ENCODE results near the gene TOM1L2.

TOM1L2 gene

DNA sequence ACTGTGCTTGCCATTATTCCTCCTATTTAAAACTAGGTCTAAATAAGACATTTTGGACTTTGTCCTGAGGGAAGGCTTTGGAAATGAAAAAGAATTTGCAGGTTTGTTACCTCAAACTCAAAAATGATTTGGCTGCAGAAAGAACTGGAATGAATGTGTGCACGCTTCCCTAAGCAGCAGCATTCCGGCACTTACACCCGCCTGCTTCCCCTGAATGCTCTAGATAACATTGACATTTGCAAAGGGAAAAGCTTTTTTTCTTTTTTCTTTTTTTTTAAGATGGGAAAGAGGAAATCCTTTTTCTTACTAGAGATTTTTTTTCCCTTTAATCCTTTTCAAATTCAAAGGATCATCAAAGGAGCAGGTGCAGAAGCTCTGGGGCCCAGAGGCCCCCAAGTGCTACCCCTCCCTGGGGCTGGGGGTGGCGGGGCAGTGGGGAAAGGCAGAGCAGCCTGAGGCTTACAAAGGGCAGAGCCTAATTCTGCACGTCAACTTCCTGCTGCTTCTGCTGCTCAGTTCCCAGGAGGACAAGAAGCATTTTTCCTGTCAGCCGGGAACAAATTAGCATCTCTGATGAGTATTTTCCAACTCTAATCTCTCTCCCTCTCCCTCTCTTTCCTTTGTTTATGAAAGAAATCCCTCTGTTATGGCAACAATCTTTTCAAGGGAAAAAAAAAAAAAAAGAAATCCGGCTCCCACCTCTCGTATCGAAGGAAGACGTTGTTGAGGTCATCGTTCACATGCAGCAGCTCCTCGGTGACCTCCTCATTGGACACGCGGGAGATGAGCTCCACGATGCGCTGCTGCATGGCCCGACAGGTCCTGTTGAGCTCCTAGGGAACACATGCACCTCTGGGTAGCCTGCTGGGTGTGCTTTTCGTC is 103.3 kb downstream of the TOM1L2 start:
- no peak for DNase-seq

DNA sequence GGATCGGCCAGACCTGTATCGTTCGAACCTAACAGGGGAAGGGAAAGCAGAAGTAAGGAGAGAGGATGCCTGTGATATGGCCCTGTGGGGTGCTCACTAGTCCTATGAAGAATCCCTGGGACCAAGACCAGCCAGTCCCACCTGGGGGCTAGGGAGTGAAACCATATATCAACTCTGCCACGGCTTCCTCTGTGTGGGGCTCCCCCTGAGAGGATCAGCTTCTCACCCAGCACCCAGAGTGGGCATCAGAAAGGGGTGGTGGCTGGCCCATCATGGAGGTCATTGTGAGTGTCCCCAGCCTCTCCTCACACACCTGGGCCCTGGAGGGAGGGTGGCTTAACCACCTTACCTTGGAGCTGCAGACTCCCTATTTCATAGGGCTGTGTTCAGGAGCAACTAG is 105.3 kb downstream of the TOM1L2 start:
- DNase-seq, result no peak

DNA sequence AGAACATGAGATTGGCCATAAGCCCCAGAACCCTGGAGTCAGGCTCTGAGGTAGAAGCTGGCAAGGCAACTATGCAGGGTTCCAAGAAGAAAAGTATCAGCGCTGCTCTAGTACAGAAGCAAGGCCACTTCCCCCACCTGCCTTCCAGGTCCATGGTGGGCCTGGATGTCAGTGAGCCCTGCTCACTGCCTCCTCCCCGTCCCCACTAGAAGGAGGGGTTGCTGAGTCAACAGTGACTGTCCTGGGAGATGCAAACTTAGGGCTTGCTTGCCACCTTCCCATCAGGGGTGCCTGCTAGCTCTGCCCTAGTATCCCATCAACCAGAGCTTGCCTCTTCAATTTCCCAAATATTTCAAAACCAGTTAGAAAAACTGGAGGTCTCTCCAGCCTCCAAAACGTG is 105.8 kb downstream of the TOM1L2 start:
- DNase-seq, result no peak

- DNase-seq, result no peak
Measured at GRCh38 chr17:17865035-17865434, 107.2 kb downstream of the TOM1L2 start.

DNA sequence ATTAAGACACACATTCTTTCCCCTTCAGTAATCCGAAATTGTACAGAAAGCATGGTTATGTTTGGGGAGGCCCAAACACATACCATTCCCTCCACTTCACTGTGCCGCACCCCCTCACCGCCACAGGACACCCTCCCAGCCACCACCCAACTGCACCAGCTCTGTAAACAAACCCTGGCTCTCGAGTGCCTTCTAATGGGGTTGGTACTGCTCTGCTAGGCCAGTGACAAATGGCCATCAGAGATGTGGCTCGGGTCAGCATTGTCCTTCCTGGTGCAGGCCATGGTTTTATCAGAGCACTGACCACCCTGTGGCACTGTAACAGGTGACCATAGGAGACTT is 111.5 kb downstream of the TOM1L2 start:
- no peak for DNase-seq

- DNase-seq, result peak; percentile 62
Measured at GRCh38 chr17:17859909-17860765, 112.1 kb downstream of the TOM1L2 start.

DNA sequence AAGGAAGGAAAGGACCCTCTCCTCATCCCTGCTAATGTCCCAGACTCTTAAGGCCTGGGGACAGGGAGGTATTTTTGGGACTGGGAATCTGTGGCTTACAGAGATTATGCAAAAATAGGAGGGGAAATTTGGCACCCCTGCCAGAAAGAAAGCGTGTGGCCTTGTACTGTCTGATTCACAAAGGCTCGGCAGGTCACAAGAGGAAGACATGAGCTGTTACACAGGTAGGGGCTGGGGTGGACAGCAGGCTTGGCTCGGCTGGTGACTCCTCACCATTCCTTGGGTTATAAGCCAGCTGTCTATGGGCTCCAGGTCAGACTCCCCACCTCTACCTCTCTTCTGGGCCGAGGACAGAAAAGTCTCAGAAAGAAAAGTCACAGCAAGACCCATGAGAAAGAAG is 114.7 kb downstream of the TOM1L2 start:
- no peak for DNase-seq

DNA sequence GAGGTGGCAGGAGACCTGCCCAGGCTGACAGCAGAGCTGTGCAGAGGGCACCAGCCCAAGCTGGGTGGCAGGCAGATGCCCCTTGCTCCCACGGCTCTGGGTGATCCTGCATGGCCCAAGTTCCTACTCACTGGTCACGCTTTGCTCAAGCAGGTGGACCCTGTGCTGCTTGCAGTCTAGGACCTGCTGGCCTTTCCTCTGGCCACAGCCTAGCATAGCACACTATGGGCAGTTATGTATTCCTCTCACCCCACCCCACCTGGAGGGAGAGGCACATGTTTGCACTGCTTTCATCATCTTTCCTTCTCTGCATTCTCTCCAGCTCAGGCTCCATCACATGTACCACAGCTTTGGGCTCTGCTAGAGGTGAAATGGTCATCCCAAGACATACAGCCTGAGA is 115.8 kb downstream of the TOM1L2 start:
- no peak for DNase-seq

- no peak for DNase-seq
Measured at GRCh38 chr17:17855976-17856375, 116.2 kb downstream of the TOM1L2 start.

- DNase-seq, result no peak
Measured at GRCh38 chr17:17853811-17854447, 118.3 kb downstream of the TOM1L2 start.

DNA sequence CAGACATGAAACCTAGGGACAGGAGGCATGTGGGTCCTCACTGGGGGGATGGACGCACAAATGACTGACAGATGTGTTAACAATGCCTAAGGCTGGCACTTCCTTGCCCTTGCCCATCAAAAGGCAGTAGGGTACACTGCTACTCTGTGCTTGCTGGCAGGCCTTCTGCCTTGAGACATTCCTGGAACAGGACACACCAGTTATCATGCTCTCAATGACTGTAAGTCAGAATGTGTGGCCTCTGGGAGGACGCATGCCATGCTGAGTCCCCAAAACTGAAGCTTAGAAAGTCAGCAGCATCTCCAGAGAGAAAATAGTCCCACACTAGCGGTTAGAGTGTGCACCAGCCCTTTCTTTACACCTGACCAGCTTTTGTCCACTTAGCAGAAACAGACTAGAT is 119.3 kb downstream of the TOM1L2 start:
- no peak for DNase-seq

DNA sequence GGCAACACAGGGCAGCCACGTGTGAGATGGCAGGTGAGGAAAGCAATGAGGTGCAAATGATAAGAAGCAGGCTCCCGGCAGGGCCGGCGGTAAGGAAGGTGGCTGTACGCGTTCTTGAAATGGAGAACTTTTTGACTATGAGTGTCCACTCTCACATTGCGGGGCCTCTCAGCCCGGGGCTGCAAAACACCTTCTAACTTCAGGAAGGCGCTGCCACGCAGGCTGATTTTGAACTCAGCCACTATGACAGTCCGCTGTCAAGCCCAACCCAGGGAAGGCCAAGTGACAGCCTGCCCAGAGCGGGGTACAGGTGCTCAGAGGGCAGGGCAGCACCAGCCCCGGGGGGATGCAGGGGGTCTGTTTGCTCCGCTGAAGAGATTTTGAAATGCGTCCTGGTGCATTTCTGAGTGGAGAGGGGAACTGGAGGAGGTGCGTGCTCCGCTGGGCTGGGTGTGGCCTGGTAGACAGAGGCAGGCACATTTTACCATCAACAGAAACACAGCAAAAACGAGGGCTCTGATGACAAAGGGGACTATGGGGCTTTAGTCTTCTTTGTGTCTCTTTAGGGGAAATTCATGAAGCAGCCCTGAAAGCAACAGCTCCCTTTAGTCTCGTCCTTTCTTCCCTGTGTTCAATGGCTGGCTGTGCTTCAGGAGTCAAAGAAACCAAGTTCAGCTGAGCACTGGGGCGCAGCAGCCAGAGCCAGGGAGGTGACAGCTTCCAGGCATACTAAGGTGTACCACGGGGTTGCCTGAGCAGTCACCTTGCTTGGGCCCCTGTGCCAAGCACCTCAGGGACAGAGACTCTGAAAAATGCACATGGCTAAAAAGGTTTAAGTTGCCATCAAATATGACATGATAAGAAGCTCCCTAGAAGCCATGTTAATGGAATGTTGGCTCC is 120.8 kb downstream of the TOM1L2 start:
- no peak for DNase-seq

DNA sequence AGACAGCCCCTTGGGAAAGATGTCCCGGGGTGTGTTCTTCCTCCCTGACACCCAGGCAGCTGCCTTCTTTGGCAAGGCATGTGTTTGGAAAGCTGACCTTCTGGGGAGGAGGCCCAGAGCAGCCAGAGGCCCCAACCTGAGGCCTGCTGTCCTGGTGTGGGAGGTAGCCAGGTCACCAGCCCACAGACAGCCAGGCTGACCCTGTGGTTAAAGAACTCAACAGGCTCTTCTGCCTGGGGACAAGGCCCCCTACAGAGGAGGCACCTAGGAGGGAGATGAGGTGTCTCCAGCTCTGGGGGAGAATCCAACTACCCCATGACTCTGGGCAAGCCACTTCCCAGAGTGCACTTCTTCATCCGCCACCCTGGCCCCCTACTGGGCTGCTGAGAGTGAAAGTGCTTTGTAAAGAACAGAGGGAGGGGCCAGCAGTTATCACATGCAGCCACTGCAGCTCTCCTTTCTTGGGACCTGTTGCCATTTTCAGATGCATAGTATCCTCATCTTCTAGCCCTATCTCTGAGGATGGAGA is 122.3 kb downstream of the TOM1L2 start:
- peak; percentile 50 for DNase-seq

DNA sequence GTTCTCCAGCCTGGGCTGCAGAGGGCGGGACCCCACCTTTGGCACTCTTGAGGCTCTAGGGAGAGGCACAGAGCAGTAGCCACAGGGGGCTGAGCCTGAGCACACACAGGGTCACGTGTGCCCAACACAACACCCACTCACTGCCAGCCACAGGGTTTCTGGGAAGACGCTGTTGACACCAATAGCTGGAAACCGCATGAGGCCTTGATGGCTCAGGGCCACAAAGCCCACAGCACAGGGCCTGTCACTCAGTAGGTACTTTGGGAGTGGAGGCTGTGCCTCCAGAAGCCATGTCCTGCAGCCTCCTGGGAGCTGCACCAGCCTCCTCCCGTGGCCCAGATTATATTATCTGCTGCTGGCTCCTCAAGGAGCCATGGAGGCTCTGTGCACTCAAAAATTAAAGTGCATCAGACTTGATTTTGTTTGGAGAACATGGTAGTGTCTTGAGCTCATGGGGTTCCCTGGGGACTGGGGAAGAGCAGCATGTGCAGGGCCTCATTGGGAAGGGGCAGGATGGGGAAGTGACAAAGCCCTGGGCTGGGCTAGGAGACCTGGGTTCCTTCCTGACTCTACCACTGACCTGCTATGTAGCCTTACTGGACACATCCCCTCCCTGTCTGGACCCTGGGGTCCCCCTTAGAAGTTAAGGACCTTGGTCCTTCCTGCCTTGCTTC is 122.9 kb downstream of the TOM1L2 start:
- peak; percentile 58 for DNase-seq

GRCh38 chr17:17848311-17849082 is 123.7 kb downstream of the TOM1L2 start:
- no peak for DNase-seq

- DNase-seq, result no peak
Measured at GRCh38 chr17:17847726-17848125, 124.5 kb downstream of the TOM1L2 start.

DNA sequence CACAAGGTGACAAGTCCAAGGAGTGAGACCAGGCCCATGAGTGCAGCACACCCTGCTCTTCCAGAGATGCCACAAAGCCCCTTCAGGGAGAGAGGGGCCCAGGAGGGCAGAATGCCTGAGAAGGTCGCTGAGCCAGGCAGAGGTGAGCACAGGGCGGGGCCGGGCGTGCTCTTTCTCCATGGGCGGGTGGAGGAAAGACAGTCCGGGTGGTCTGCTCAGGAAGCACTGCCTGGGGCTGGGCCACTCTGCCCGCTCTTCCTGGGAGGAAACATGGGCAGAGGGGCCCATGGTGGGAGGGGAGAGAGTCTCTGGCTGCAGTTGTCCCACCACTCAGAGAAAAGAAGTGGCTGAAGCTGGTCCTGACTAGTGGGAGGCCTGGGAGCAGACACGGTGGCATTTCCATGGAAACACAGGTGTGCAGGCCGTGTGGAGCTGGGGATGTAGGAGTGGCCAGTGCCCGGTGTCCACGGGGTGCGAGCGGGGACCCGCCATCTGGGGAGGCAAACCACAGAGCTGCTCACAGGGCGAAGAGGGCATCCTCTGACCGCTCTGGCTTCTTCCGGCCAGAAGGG is 125.0 kb downstream of the TOM1L2 start:
- DNase-seq, result no peak

DNA sequence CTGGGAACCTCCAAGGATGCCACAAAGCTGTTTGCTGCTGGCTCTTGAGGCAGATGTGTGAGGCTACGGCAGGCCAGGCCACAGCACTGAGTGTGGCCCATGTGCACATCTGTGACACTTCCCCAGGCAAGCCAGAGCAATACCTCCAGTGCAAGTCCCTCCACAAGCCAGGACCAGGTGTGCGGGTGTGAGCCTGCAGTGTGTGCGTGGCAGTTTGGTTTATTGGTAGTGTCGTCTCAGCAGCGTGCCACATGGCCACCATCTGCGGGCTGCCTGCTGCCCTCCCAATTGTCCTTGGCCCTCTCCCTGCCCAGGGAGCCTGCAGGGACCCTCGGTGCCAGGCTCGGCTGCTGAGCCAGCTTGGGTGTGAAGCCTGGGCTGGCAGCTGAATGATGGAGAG is 125.6 kb downstream of the TOM1L2 start:
- DNase-seq, result no peak

DNA sequence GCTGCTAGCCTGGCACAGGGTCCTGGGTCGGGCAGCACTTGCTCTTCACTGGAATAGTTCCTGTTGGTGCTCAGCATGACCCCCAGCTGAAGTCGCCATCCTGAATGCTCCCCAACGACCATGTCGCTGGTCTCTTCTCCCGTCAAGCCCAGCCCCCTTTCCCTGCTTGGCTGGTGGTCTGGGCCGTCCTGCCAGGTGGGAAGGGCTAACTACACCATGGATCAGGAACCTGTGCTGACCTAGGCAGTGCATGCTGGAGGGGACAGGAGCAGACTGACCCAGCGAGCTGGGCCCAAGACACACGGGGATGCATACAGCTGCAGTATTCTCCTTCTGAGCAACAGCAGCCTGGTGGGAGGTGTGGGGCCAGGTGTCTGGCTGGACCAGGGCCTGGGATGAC is 126.2 kb downstream of the TOM1L2 start:
- DNase-seq, result no peak

DNA sequence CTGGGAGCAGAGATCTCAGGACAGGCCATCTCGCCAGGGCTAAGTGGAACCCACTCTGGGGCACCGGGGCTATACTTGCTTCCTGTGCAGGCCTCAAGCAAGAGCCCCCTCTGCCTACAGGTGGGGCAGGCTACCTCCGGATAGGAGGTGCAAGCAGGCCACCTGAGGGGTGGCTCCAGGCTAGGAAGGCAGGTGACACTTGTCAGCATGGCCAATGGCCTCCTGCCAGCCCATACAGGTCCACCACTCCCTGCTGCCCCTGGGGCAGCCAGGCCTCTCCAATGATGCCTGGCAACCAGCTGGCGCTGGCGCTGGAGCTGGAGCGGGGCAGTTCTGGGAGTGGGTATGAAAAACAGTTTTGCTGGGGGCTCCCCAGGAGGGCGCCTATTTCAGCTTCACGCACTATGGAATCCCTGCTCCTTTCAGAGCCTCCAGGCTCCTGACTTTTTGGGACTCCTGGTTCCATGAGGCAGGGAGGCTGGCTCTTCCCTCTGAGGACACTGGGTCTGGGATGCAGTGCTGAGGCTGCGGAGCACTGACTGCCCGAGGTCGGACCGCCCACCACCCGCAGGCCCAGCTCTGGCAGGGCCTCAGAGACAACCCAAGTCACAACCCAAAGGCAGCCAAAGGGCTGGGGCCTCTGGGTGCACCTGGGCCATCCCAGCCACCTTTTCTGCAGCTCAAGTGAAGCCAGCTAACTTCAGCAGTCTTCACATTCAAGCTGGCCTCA is 127.0 kb downstream of the TOM1L2 start:
- DNase-seq, result no peak
